Mesenchymal stem cell (in vitro differentiated cells and primary cell): ENCODE results near the gene HID1.

Experiments
- DNase-seq: peaks from one replicate; pipeline ENCODE4 v3.0.0-alpha.2; 2013
- H2AFZ ChIP-seq: one replicate; pipeline ENCODE4 v1.6.1; 2013; ENCODE audit warnings: low read depth, mild to moderate bottlenecking, control low read depth, inconsistent platforms, low read length, moderate library complexity
- H2AK5ac ChIP-seq: 2 replicates; pipeline ENCODE4 v1.6.1; 2013; ENCODE audit warnings: low read length, moderate library complexity, mild to moderate bottlenecking, inconsistent platforms; ENCODE audit not compliant: severe bottlenecking
- H2BK120ac ChIP-seq: one replicate; pipeline ENCODE4 v1.6.1; 2013; ENCODE audit warnings: low read depth, mild to moderate bottlenecking, inconsistent platforms, low read length, moderate library complexity
- H2BK12ac ChIP-seq, 2 experiments: one replicate each; pipeline ENCODE4 v1.6.1; 2013; ENCODE audit warnings: inconsistent platforms in 2 of 2, low read length in 2 of 2, mild to moderate bottlenecking in 2 of 2, moderate library complexity in 2 of 2, control low read depth in 1 of 2
- H2BK15ac ChIP-seq: one replicate; pipeline ENCODE4 v1.6.1; 2013; ENCODE audit warnings: mild to moderate bottlenecking, low read depth, inconsistent platforms; ENCODE audit not compliant: poor library complexity, severe bottlenecking
- H2BK5ac ChIP-seq: 2 replicates; pipeline ENCODE4 v1.6.1; 2013; ENCODE audit warnings: low read depth, mild to moderate bottlenecking, low read length, control low read depth, inconsistent platforms; ENCODE audit not compliant: poor library complexity, severe bottlenecking
- H3K14ac ChIP-seq, 2 experiments: one replicate each; pipeline ENCODE4 v1.6.1; 2013; ENCODE audit warnings: inconsistent platforms in 2 of 2, low read length in 2 of 2, control low read depth in 1 of 2, mild to moderate bottlenecking in 1 of 2, moderate library complexity in 1 of 2
- H3K18ac ChIP-seq, 2 experiments: one replicate each; pipeline ENCODE4 v1.6.1; 2013; ENCODE audit warnings: inconsistent platforms in 2 of 2, low read length in 2 of 2, control low read depth in 1 of 2, low read depth in 1 of 2, mild to moderate bottlenecking in 1 of 2
- H3K23ac ChIP-seq, 2 experiments: one replicate each; pipeline ENCODE4 v1.6.1; 2013; ENCODE audit warnings: inconsistent platforms in 2 of 2, low read length in 2 of 2, mild to moderate bottlenecking in 2 of 2, moderate library complexity in 2 of 2, control low read depth in 1 of 2
- H3K27ac ChIP-seq: 2 replicates; pipeline ENCODE4 v1.5.1; 2013; ENCODE audit warnings: mild to moderate bottlenecking, moderate library complexity, low read length, control low read depth, inconsistent platforms; ENCODE audit not compliant: poor library complexity, severe bottlenecking
- H3K27me3 ChIP-seq, 2 experiments: 2 replicates each; pipeline versions ENCODE4 v1.6.1 to v1.7.0; 2013; ENCODE audit warnings: low read length in 2 of 2, mild to moderate bottlenecking in 2 of 2, moderate library complexity in 2 of 2, control low read depth in 1 of 2, inconsistent platforms in 1 of 2; ENCODE audit not compliant: control insufficient read depth in 1 of 2, insufficient read depth in 1 of 2
- H3K36me3 ChIP-seq, 2 experiments: 2 replicates each; pipeline versions ENCODE4 v1.6.1 to v1.7.0; 2013; ENCODE audit warnings: low read length in 2 of 2, control low read depth in 1 of 2, inconsistent platforms in 1 of 2, low read depth in 1 of 2, mild to moderate bottlenecking in 1 of 2; ENCODE audit not compliant: insufficient read depth in 2 of 2, control insufficient read depth in 1 of 2
- H3K4ac ChIP-seq, 2 experiments: one replicate each; pipeline ENCODE4 v1.6.1; 2013; ENCODE audit warnings: inconsistent platforms in 2 of 2, low read length in 2 of 2, mild to moderate bottlenecking in 2 of 2, moderate library complexity in 2 of 2, control low read depth in 1 of 2, low read depth in 1 of 2
- H3K4me1 ChIP-seq: 2 replicates; pipeline ENCODE4 v1.6.1; 2013; ENCODE audit warnings: low read depth, low read length, control low read depth; ENCODE audit not compliant: control insufficient read depth, insufficient read depth
- H3K4me2 ChIP-seq: 2 replicates; pipeline ENCODE4 v1.6.1; 2013; ENCODE audit warnings: low read length, mild to moderate bottlenecking, inconsistent platforms; ENCODE audit not compliant: poor library complexity, severe bottlenecking
- H3K4me3 ChIP-seq, 2 experiments: 2 replicates each; pipeline versions ENCODE4 v1.5.1 to v1.7.0; 2013; ENCODE audit warnings: low read length in 2 of 2, mild to moderate bottlenecking in 2 of 2, control low read depth in 1 of 2, low read depth in 1 of 2; ENCODE audit not compliant: insufficient read depth in 1 of 2
- H3K79me1 ChIP-seq: replicated peaks from 2 replicates; pipeline ENCODE4 v1.6.1; 2013; ENCODE audit warnings: mild to moderate bottlenecking, control low read depth, low read length, inconsistent platforms; ENCODE audit not compliant: poor library complexity, severe bottlenecking
- H3K9ac ChIP-seq: 2 replicates; pipeline ENCODE4 v1.7.0; 2013; ENCODE audit warnings: mild to moderate bottlenecking, low read length, moderate library complexity
- H3K9me3 ChIP-seq: 2 replicates; pipeline ENCODE4 v1.7.0; 2013; ENCODE audit warnings: mild to moderate bottlenecking, low read length; ENCODE audit not compliant: control insufficient read depth
- H4K8ac ChIP-seq: one replicate; pipeline ENCODE4 v1.6.1; 2013; ENCODE audit warnings: inconsistent platforms, mild to moderate bottlenecking, low read length, moderate library complexity
- H4K91ac ChIP-seq: one replicate; pipeline ENCODE4 v1.6.1; 2013; ENCODE audit warnings: mild to moderate bottlenecking, low read length, inconsistent platforms
- WGBS: methylation state at CpG from one replicate; pipeline ENCODE4 v1.1.7; 2013; ENCODE audit warnings: mixed read lengths; 5-methylcytosine and 5-hydroxymethylcytosine counted together

HID1 gene

GRCh38 chr17:74946641-74947040 lies 25.9 kb downstream of the HID1 start:
- Histone ChIP-seq H3K4me2 (no peak overlapping the region), H3K4ac (no peak overlapping the region), H3K27ac (no peak overlapping the region), H3K36me3 (no peaks in the 10 kb centered on the region), H3K79me1 (no peaks in the 10 kb centered on the region), H3K4me1 (peaks cover 6% of the 10 kb centered on the region), H2BK120ac (no peak overlapping the region), H4K91ac (no peak overlapping the region), H2BK12ac (no peak overlapping the region), H2BK15ac (no peak overlapping the region), H2AK5ac (no peak overlapping the region), H2AFZ (no peak overlapping the region), H3K9me3 (no peaks in the 10 kb centered on the region), H3K27me3 (peaks cover 55 to 78% of the 10 kb centered on the region in 2 experiments), H2BK5ac (no peak overlapping the region), H4K8ac (no peak overlapping the region), H3K4me3 (no peak overlapping the region), H3K9ac (no peak overlapping the region), H3K14ac (no peak overlapping the region), H3K23ac (no peak overlapping the region), H3K18ac (no peak overlapping the region)
- DNase-seq: no peak
- 88% methylated on average over 14 of the region's 14 CpGs for WGBS

GRCh38 chr17:74945543-74945942 lies 27.0 kb downstream of the HID1 start:
- H3K27ac ChIP-seq: no peak overlapping the region
- H3K23ac ChIP-seq: no peak overlapping the region
- H4K8ac ChIP-seq: no peak overlapping the region
- no peak overlapping the region for H2BK120ac ChIP-seq
- H2BK12ac ChIP-seq: no peak overlapping the region
- H3K9me3 ChIP-seq: no peaks in the 10 kb centered on the region
- no peak overlapping the region for H3K14ac ChIP-seq
- H3K4ac ChIP-seq: no peak overlapping the region
- no peaks in the 10 kb centered on the region for H3K79me1 ChIP-seq
- H3K9ac ChIP-seq: no peak overlapping the region
- peaks cover 6% of the 10 kb centered on the region for H3K4me1 ChIP-seq
- H3K4me3 ChIP-seq: no peak overlapping the region
- no peak for DNase-seq
- 86% methylated on average over 5 of the region's 6 CpGs for WGBS
- H2BK5ac ChIP-seq: no peak overlapping the region
- no peak overlapping the region for H2BK15ac ChIP-seq
- H2AK5ac ChIP-seq: no peak overlapping the region
- H2AFZ ChIP-seq: no peak overlapping the region
- peaks cover 55 to 78% of the 10 kb centered on the region in 2 experiments for H3K27me3 ChIP-seq
- H4K91ac ChIP-seq: no peak overlapping the region
- no peak overlapping the region for H3K4me2 ChIP-seq
- H3K36me3 ChIP-seq: no peaks in the 10 kb centered on the region
- H3K18ac ChIP-seq: no peak overlapping the region

DNA sequence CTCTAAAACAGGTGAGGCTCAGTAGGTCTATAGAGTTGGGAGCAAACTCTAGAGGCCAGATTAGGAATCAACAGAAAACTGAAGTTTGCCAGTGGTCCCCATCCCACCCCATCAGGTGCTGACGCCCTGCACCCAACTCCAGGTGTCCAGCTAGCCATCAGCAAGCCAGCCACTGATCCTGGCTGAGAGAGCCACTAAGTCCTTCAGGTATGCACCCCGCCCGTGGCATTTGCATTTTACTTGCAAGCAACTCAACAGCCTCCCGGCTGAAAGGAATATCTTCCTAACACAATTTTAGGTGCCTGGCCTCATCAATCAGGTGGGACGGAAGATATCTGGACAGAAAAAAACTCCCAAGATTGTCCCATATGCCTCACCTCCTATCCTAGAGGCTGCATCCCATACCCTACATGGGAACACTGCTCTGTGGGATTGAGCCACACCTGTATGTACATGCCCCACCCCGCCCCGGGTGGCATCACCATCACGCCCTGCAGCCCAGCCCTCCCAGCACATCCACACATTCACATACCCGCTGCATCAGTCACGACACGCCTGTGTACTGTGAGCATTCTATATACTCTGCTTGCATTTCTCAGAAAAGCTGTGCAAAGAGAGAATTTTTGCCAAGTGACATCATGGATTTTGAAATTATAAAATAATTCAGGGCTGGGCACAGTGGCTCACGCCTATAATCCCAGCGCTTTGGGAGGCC lies 28.6 kb downstream of the HID1 start:
- H2BK120ac ChIP-seq: no peak overlapping the region
- no peak overlapping the region for H3K9ac ChIP-seq
- no peak overlapping the region for H3K4me3 ChIP-seq
- no peak overlapping the region for H2BK12ac ChIP-seq
- H2BK15ac ChIP-seq: no peak overlapping the region
- no peak overlapping the region for H3K4ac ChIP-seq
- no peak overlapping the region for H3K18ac ChIP-seq
- H3K23ac ChIP-seq: no peak overlapping the region
- H4K8ac ChIP-seq: no peak overlapping the region
- no peak overlapping the region for H2AK5ac ChIP-seq
- no peak overlapping the region for H4K91ac ChIP-seq
- no peak overlapping the region for H3K27ac ChIP-seq
- H3K36me3 ChIP-seq: no peaks in the 10 kb centered on the region
- no peaks in the 10 kb centered on the region for H3K9me3 ChIP-seq
- H3K27me3 ChIP-seq: peaks cover 52 to 76% of the 10 kb centered on the region in 2 experiments
- no peak overlapping the region for H3K4me2 ChIP-seq
- no peaks in the 10 kb centered on the region for H3K79me1 ChIP-seq
- H2AFZ ChIP-seq: no peak overlapping the region
- H3K14ac ChIP-seq: peak overlapping the region in 1 of 2 experiments; percentile 71
- WGBS: 73% methylated on average over 11 of the region's 13 CpGs
- H3K4me1 ChIP-seq: peaks cover 2% of the 10 kb centered on the region
- DNase-seq: no peak
- H2BK5ac ChIP-seq: no peak overlapping the region

DNA sequence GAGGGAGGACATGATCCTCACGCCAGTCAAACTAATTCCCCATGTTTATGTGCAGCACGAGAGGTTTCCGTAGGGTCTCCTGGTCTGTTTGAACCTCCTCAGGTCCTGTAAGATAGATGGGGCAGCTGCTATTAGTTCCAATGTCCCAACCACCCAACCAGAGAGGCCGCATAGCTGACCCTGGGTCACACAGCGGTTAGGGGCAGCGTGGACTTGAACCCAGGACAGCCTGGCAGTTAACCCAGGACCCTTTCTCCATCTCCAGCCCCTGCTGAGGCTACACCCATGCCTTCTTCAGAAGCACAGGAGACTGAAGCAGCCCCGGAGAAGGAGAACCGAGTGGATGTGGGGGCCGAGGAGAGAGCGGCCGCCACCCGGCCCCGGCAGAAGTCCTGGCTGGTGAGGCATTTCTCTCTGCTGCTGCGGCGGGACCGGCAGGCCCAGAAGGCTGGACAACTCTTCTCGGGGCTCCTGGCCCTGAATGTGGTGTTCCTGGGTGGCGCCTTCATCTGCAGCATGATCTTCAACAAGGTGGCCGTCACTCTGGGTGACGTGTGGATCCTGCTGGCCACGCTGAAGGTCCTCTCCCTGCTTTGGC lies 31.3 kb downstream of the HID1 start:
- no peak overlapping the region for H4K91ac ChIP-seq
- H3K14ac ChIP-seq: no peak overlapping the region
- H3K23ac ChIP-seq: no peak overlapping the region
- H3K4me3 ChIP-seq: no peak overlapping the region
- H3K4me1 ChIP-seq: peaks cover 2% of the 10 kb centered on the region
- no peak overlapping the region for H2BK12ac ChIP-seq
- H2BK15ac ChIP-seq: no peak overlapping the region
- H2BK120ac ChIP-seq: no peak overlapping the region
- H4K8ac ChIP-seq: no peak overlapping the region
- H3K4ac ChIP-seq: no peak overlapping the region
- no peak for DNase-seq
- H2AK5ac ChIP-seq: no peak overlapping the region
- peaks cover 72 to 86% of the 10 kb centered on the region in 2 experiments for H3K27me3 ChIP-seq
- H2AFZ ChIP-seq: no peak overlapping the region
- H3K36me3 ChIP-seq: no peaks in the 10 kb centered on the region
- 85% methylated on average over 21 of the region's 21 CpGs for WGBS
- H3K27ac ChIP-seq: no peak overlapping the region
- H2BK5ac ChIP-seq: no peak overlapping the region
- no peak overlapping the region for H3K4me2 ChIP-seq
- H3K18ac ChIP-seq: no peak overlapping the region
- H3K9me3 ChIP-seq: no peaks in the 10 kb centered on the region
- no peaks in the 10 kb centered on the region for H3K79me1 ChIP-seq
- no peak overlapping the region for H3K9ac ChIP-seq
